ENCODE results near the gene TRIM46.
"Not testable (repeated sequence)": the region's sequence is repeated elsewhere in the genome, so short reads cannot be mapped to it uniquely, and the experiment has no call there.

The TRIM46 gene

GRCh38 chr1:155209312-155209721, 35.7 kb downstream of the TRIM46 start:
- H3K79me2 ChIP-seq (ENCODE audit: control insufficient read depth, insufficient read depth, low read length, unreplicated experiment): peaks cover 10% of the 10 kb centered on the region
- H3K36me3 ChIP-seq (ENCODE audit: insufficient read depth, low read length): no peaks in the 10 kb centered on the region
- H2AFZ ChIP-seq (ENCODE audit: low read length, unreplicated experiment): no peak overlapping the region
- H3K27ac ChIP-seq (ENCODE audit: low read depth, low read length): peak overlapping the region; percentile 98
- no peaks in the 10 kb centered on the region for H3K27me3 ChIP-seq (ENCODE audit: insufficient read depth, low read length)
- peaks cover 22% of the 10 kb centered on the region for H3K4me1 ChIP-seq (ENCODE audit: control insufficient read depth, insufficient read depth, low read length, unreplicated experiment)
- H3K4me3 ChIP-seq (ENCODE audit: low read depth, low read length): peak overlapping the region; percentile 91

- Histone ChIP-seq H3K36me3 (ENCODE audit: insufficient read depth, low read length) (no peaks in the 10 kb centered on the region), H3K4me3 (ENCODE audit: low read depth, low read length) (peak overlapping the region; percentile 91), H3K4me1 (ENCODE audit: control insufficient read depth, insufficient read depth, low read length, unreplicated experiment) (peaks cover 22% of the 10 kb centered on the region), H3K27me3 (ENCODE audit: insufficient read depth, low read length) (no peaks in the 10 kb centered on the region), H3K27ac (ENCODE audit: low read depth, low read length) (no peak overlapping the region), H2AFZ (ENCODE audit: low read length, unreplicated experiment) (no peak overlapping the region), H3K79me2 (ENCODE audit: control insufficient read depth, insufficient read depth, low read length, unreplicated experiment) (peaks cover 10% of the 10 kb centered on the region)
Observed at GRCh38 chr1:155210314-155211104, 36.9 kb downstream of the TRIM46 start.

GRCh38 chr1:155211381-155212050, 37.9 kb downstream of the TRIM46 start:
- Histone ChIP-seq H3K79me2 (ENCODE audit: control insufficient read depth, insufficient read depth, low read length, unreplicated experiment) (peaks cover 10% of the 10 kb centered on the region), H3K4me1 (ENCODE audit: control insufficient read depth, insufficient read depth, low read length, unreplicated experiment) (peaks cover 22% of the 10 kb centered on the region)
- H3K27ac ChIP-seq (ENCODE audit: low read depth, low read length); H3K4me3 ChIP-seq (ENCODE audit: low read depth, low read length); H3K36me3 ChIP-seq (ENCODE audit: insufficient read depth, low read length); H2AFZ ChIP-seq (ENCODE audit: low read length, unreplicated experiment); H3K27me3 ChIP-seq (ENCODE audit: insufficient read depth, low read length): not testable (repeated sequence)

GRCh38 chr1:155212051-155212440, 38.4 kb downstream of the TRIM46 start:
- not testable (repeated sequence) for H3K4me3 ChIP-seq (ENCODE audit: low read depth, low read length); H3K27me3 ChIP-seq (ENCODE audit: insufficient read depth, low read length); H2AFZ ChIP-seq (ENCODE audit: low read length, unreplicated experiment); H3K27ac ChIP-seq (ENCODE audit: low read depth, low read length); H3K36me3 ChIP-seq (ENCODE audit: insufficient read depth, low read length)
- peaks cover 10% of the 10 kb centered on the region for H3K79me2 ChIP-seq (ENCODE audit: control insufficient read depth, insufficient read depth, low read length, unreplicated experiment)
- H3K4me1 ChIP-seq (ENCODE audit: control insufficient read depth, insufficient read depth, low read length, unreplicated experiment): peaks cover 22% of the 10 kb centered on the region

GRCh38 chr1:155214702-155215101, 41.1 kb downstream of the TRIM46 start:
- H3K4me1 ChIP-seq (ENCODE audit: control insufficient read depth, insufficient read depth, low read length, unreplicated experiment): peaks cover 18% of the 10 kb centered on the region
- not testable (repeated sequence) for H2AFZ ChIP-seq (ENCODE audit: low read length, unreplicated experiment); H3K36me3 ChIP-seq (ENCODE audit: insufficient read depth, low read length); H3K27ac ChIP-seq (ENCODE audit: low read depth, low read length); H3K79me2 ChIP-seq (ENCODE audit: control insufficient read depth, insufficient read depth, low read length, unreplicated experiment); H3K4me3 ChIP-seq (ENCODE audit: low read depth, low read length); H3K27me3 ChIP-seq (ENCODE audit: insufficient read depth, low read length)

- H3K4me1 ChIP-seq (ENCODE audit: control insufficient read depth, insufficient read depth, low read length, unreplicated experiment): peaks cover 12% of the 10 kb centered on the region
- H2AFZ ChIP-seq (ENCODE audit: low read length, unreplicated experiment): no peak overlapping the region
- peaks cover 2% of the 10 kb centered on the region for H3K79me2 ChIP-seq (ENCODE audit: control insufficient read depth, insufficient read depth, low read length, unreplicated experiment)
- H3K27me3 ChIP-seq (ENCODE audit: insufficient read depth, low read length): no peaks in the 10 kb centered on the region
- H3K36me3 ChIP-seq (ENCODE audit: insufficient read depth, low read length): no peaks in the 10 kb centered on the region
- no peak overlapping the region for H3K4me3 ChIP-seq (ENCODE audit: low read depth, low read length)
- H3K27ac ChIP-seq (ENCODE audit: low read depth, low read length): no peak overlapping the region
Observed at GRCh38 chr1:155218854-155219591, 45.4 kb downstream of the TRIM46 start.

GRCh38 chr1:155219592-155220031, 46.0 kb downstream of the TRIM46 start:
- Histone ChIP-seq H3K4me1 (ENCODE audit: control insufficient read depth, insufficient read depth, low read length, unreplicated experiment) (peaks cover 18% of the 10 kb centered on the region), H3K27ac (ENCODE audit: low read depth, low read length) (no peak overlapping the region), H3K79me2 (ENCODE audit: control insufficient read depth, insufficient read depth, low read length, unreplicated experiment) (peaks cover 4% of the 10 kb centered on the region), H3K4me3 (ENCODE audit: low read depth, low read length) (no peak overlapping the region), H3K27me3 (ENCODE audit: insufficient read depth, low read length) (no peaks in the 10 kb centered on the region), H3K36me3 (ENCODE audit: insufficient read depth, low read length) (no peaks in the 10 kb centered on the region), H2AFZ (ENCODE audit: low read length, unreplicated experiment) (no peak overlapping the region)

GRCh38 chr1:155220211-155220965, 46.7 kb downstream of the TRIM46 start:
- not testable (repeated sequence) for H3K27ac ChIP-seq (ENCODE audit: low read depth, low read length); H2AFZ ChIP-seq (ENCODE audit: low read length, unreplicated experiment)

GRCh38 chr1:155223047-155223446, 49.4 kb downstream of the TRIM46 start:
- Histone ChIP-seq H3K27ac (ENCODE audit: low read depth, low read length) (no peak overlapping the region), H3K79me2 (ENCODE audit: control insufficient read depth, insufficient read depth, low read length, unreplicated experiment) (peaks cover 22% of the 10 kb centered on the region), H3K27me3 (ENCODE audit: insufficient read depth, low read length) (no peaks in the 10 kb centered on the region), H3K4me1 (ENCODE audit: control insufficient read depth, insufficient read depth, low read length, unreplicated experiment) (peaks cover 40% of the 10 kb centered on the region), H2AFZ (ENCODE audit: low read length, unreplicated experiment) (no peak overlapping the region), H3K4me3 (ENCODE audit: low read depth, low read length) (no peak overlapping the region), H3K36me3 (ENCODE audit: insufficient read depth, low read length) (no peaks in the 10 kb centered on the region)

More at GRCh38 chr1:155220211-155220965, 46.7 kb downstream of the TRIM46 start:
- not testable (repeated sequence) for H3K79me2 ChIP-seq (ENCODE audit: control insufficient read depth, insufficient read depth, low read length, unreplicated experiment); H3K4me3 ChIP-seq (ENCODE audit: low read depth, low read length); H3K27me3 ChIP-seq (ENCODE audit: insufficient read depth, low read length); H3K36me3 ChIP-seq (ENCODE audit: insufficient read depth, low read length)
- H3K4me1 ChIP-seq (ENCODE audit: control insufficient read depth, insufficient read depth, low read length, unreplicated experiment): peaks cover 26% of the 10 kb centered on the region

- H3K27ac ChIP-seq (ENCODE audit: low read depth, low read length): peak overlapping the region; percentile 89
- not testable (repeated sequence) for H3K27me3 ChIP-seq (ENCODE audit: insufficient read depth, low read length); H2AFZ ChIP-seq (ENCODE audit: low read length, unreplicated experiment)
Observed at GRCh38 chr1:155225404-155225759, 51.7 kb downstream of the TRIM46 start.

More at GRCh38 chr1:155225404-155225759, 51.7 kb downstream of the TRIM46 start:
- Histone ChIP-seq H3K4me1 (ENCODE audit: control insufficient read depth, insufficient read depth, low read length, unreplicated experiment) (peaks cover 31% of the 10 kb centered on the region), H3K4me3 (ENCODE audit: low read depth, low read length) (peak overlapping the region; percentile 93), H3K79me2 (ENCODE audit: control insufficient read depth, insufficient read depth, low read length, unreplicated experiment) (peaks cover 22% of the 10 kb centered on the region)
- H3K36me3 ChIP-seq (ENCODE audit: insufficient read depth, low read length): not testable (repeated sequence)

Measured in ACC112 (cell line).